ENCODE results near the gene SETD7. TPM values are rescaled to one million over a fixed set of nuclear protein-coding genes. Genes with fewer than 3 reads are reported as not detected.

SETD7 gene
- total and polyA plus RNA-seq, 2 donors (not counting 3 experiments of a cell fraction or from before 2014, with no cell fraction given), result 18.8 to 39.9 TPM

- Histone ChIP-seq H3K36me3 (ENCODE audit: control insufficient read depth in 2 of 2, extremely low read depth in 1 of 2, insufficient read depth in 2 of 2, low read length in 2 of 2) (peaks cover 3 to 8% of the 10 kb centered on the region in 2 experiments), H3K4me3 (replicated peaks in 1 of 3; ENCODE audit: insufficient read depth in 1 of 3, low read depth in 1 of 3, low read length in 3 of 3) (no peak overlapping the region), H3K79me2 (ENCODE audit: control insufficient read depth, insufficient read depth, low read length) (peaks cover 67% of the 10 kb centered on the region), H2AFZ (ENCODE audit: low read depth, low read length) (no peak overlapping the region), H3K9ac (replicated peaks; ENCODE audit: extremely low read depth, insufficient read depth, low read length) (no peak overlapping the region), H3K4me2 (ENCODE audit: insufficient read depth, low read length) (no peak overlapping the region), H3K27me3 (ENCODE audit: control insufficient read depth in 2 of 2, insufficient read depth in 2 of 2, low read length in 2 of 2) (no peaks in the 10 kb centered on the region), H3K27ac (ENCODE audit: insufficient read depth, low read depth, low read length) (no peak overlapping the region), H4K20me1 (replicated peaks; ENCODE audit: control insufficient read depth, extremely low read depth, insufficient read depth, low read length) (peaks cover 5% of the 10 kb centered on the region), H3K4me1 (ENCODE audit: control insufficient read depth, extremely low read depth, insufficient read depth, low read length) (peaks cover 3% of the 10 kb centered on the region), H3K9me1 (replicated peaks; ENCODE audit: control insufficient read depth, extremely low read depth, insufficient read depth, low read length) (no peaks in the 10 kb centered on the region), H3K9me3 (replicated peaks; ENCODE audit: control insufficient read depth, insufficient read depth, low read length) (no peaks in the 10 kb centered on the region)
- intact Hi-C loops (cut with micrococcal nuclease), result no loop called here
- POLR2A ChIA-PET, result no interaction called here
- CTCF ChIA-PET, result interaction anchor here (1.2 kb wide), 1 partner anchor 14 kb away, joined by 3 read pairs; no protein-coding TSS in a partner anchor
- BruUV-seq (replicated peaks), result no TSS peak
- dilution Hi-C loops (cut with MboI; ENCODE audit: extremely low pct_ligation_motif_present, low sequenced_read_pairs), result no loop called here
- TF ChIP-seq POLR2AphosphoS5 (IDR thresholded peaks at IDR 0.05; ENCODE audit: insufficient read depth, low read depth, low read length) (no peak), MYC (IDR thresholded peaks at IDR 0.05; ENCODE audit: low read depth, low read length) (no peak), EZH2 (IDR thresholded peaks at IDR 0.05; ENCODE audit: borderline replicate concordance, low read depth, low read length, severe bottlenecking) (no peak), FOS (IDR thresholded peaks at IDR 0.05; ENCODE audit: borderline replicate concordance, insufficient read depth, low read length) (no peak), CTCF (IDR thresholded peaks at IDR 0.05; ENCODE audit: extremely low read depth in 1 of 2, insufficient read depth in 1 of 2, low read depth in 1 of 2, low read length in 2 of 2) (no peak), POLR2A (IDR thresholded peaks at IDR 0.05; ENCODE audit: low read depth, low read length) (no peak), MAX (IDR thresholded peaks at IDR 0.05; ENCODE audit: insufficient read depth, insufficient read length) (no peak), GATA2 (IDR thresholded peaks at IDR 0.05; ENCODE audit: insufficient read depth, insufficient read length, low read depth, low read length) (no peak), JUN (IDR thresholded peaks at IDR 0.05; ENCODE audit: borderline replicate concordance, insufficient read depth, insufficient read length, low read depth) (no peak)
- FAIRE-seq (no peak), DNase-seq (ENCODE audit: low read depth, low spot score) (no peak)
These were observed 8.0 kb downstream of the SETD7 start for GRCh38 chr4:139547979-139548378.

All from endothelial cell of umbilical vein (primary cell).